Cardiac septum (tissue), 1 donor: Measurements from ENCODE around the gene NLRP6. TPM values are rescaled to one million over a fixed set of nuclear protein-coding genes. Genes with fewer than 3 reads are reported as not detected.
"Not testable (repeated sequence)": the region's sequence is repeated elsewhere in the genome, so short reads cannot be mapped to it uniquely, and the experiment has no call there.

Experiments
- DNase-seq: peaks from one replicate; pipeline ENCODE4 v3.0.0-alpha.2; 2020; ENCODE audit warnings: low spot score
- intact Hi-C: fragments of 100-400 bp; cut with DNase I; formaldehyde crosslinking; loops from one replicate; pipeline ENCODE4 v1.14.0; 2022
- total RNA-seq: library from RNA; stranded (reverse); fragmentation: NEBNext Ultra II Directional; extraction: Animal tissue kit (Norgen Biotek cat#: 25700); gene quantifications from one replicate; pipeline ENCODE4 v1.2.1, GENCODE V29; 2021
- donor health status: DM: no; HTN: no; CAD: no.

Gene NLRP6
- total RNA-seq, 1 donor from 2014 or later, result 0.19 TPM

DNA sequence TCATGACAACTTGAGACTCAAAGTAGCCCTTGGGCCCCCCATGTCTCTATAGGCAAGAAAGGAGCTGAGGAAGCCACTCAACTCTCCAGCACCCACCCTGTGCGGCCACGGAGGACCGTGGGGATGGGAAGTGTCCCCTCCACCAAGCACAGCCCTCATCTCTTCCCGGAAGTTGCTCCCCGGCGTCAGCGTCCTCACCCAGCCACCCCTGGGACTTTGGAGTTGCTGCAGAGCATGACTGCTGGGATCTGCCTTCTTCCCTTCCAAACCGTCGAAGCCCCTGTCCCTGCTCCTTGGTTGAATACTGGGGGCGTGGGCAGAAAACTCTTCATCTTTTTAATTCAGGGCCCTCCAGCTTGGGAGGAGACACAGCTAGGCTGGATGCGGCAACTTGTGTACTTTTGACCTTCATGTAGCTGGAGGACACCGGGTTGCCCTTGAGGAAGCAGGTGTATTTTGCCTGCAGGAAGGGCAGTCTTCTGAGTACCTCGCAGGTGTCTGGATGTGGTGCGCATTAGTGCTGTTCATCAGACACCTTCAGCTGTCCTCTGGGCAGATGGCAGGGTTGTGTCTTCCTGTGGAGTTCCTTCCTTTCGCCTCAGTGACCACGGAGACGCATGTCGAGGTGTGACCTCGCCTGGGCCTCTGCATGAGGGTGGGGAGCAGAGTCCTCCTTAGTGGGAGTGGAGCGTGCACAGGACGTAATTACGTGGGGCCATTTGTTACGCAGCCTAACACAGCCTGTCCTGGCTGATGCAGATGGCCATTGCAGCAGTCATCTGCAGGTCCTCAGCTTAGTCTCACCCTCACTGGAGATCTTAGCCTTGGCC lies 54.7 kb downstream of the NLRP6 start:
- peak; percentile 59 for DNase-seq
- intact Hi-C loops, result no loop called here

DNA sequence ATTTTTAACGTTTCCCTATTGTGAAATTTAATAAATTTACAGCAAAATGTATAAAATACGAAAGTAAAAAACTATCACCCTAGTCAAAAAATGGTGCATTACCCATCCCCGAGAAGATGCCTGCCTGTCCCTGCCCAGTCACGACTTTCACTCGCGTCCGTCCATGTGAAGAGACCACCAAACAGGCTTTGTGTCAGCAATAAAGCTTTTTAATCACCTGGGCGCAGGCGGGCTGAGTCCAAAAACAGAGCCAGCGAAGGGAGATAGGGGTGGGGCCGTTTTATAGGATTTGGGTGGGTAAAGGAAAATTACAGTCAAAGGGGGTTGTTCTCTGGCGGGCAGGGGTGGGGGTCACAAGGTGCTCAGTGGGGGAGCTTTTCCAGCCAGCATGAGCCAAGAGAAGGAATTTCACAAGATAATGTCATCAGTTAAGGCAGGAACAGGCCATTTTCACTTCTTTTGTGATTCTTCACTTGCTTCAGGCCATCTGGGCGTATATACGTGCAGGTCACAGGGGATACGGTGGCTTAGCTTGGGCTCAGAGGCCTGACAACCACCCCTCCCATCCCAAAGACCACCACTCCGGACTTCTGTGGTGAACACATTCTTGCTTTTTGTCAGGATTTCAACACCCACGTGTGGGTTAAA lies 55.5 kb downstream of the NLRP6 start:
- intact Hi-C loops, result not testable (repeated sequence)
- DNase-seq, result peak; percentile 53

DNA sequence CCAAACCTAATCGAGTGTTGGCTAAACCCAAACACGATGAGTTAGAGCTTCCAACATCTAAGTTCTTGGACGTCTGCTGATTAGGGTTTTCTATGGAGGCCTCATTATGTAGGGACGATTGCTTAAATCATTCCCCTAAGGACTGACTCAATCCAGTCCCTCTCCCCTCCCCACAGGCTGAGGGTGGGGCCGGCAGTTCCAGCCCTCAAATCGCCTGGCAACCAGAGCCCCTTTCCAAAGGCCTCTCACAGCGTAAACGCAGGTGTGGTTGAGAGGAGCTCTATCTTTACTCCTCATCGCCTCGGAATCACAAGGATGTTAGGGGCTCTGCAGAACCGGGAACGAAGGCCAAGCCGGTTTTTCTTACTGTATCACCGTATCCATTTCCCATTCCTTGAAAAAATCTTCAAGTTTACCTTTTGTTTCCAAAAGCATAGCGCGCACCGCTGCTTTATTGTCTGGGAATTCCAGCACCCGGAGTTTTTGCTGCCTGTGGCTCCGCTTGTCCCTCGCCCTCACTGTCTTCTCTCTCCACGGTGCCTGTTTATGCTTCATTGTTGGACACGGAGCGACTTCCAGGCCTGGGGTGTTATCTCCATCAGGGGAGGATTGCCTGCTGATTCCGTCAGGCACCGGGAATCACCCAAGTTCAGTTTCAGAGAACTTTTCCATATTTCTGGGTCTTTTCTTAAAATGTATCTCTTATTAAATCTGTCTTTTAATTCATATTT lies 56.2 kb downstream of the NLRP6 start:
- peak; percentile 64 for DNase-seq
- intact Hi-C loops, result no loop called here

Other genes starting within 250 kb of the NLRP6 start
- not detected for gene SCGB1C1, start 85.3 kb upstream of the NLRP6 start, total RNA-seq
- gene BET1L, start 71.0 kb upstream of the NLRP6 start, total RNA-seq, result 24.9 TPM
- 63.4 TPM for gene RIC8A, start 70.7 kb upstream of the NLRP6 start, total RNA-seq
- gene SIRT3, start 42.1 kb upstream of the NLRP6 start, total RNA-seq, result 27.0 TPM
- 87.5 TPM for gene PSMD13, start 41.4 kb upstream of the NLRP6 start, total RNA-seq
- gene PGGHG, start 10.7 kb downstream of the NLRP6 start, total RNA-seq, result 11.0 TPM
- not detected for gene IFITM5, start 21.1 kb downstream of the NLRP6 start, total RNA-seq
- 215 TPM for gene IFITM2, start 29.4 kb downstream of the NLRP6 start, total RNA-seq
- gene IFITM1, start 35.6 kb downstream of the NLRP6 start, total RNA-seq, result 123 TPM
- 260 TPM for gene IFITM3, start 42.5 kb downstream of the NLRP6 start, total RNA-seq
- gene B4GALNT4, start 91.1 kb downstream of the NLRP6 start, total RNA-seq, result 0.24 TPM
- 0.83 TPM for gene PKP3, start 115.8 kb downstream of the NLRP6 start, total RNA-seq
- gene SIGIRR, start 136.6 kb downstream of the NLRP6 start, total RNA-seq, result 33.3 TPM
- gene ANO9, start 163.6 kb downstream of the NLRP6 start, total RNA-seq, result 0.38 TPM
- 24.9 TPM for gene PTDSS2, start 171.9 kb downstream of the NLRP6 start, total RNA-seq
- gene RNH1, start 228.8 kb downstream of the NLRP6 start, total RNA-seq, result 158 TPM